Cardiac muscle cell (in vitro differentiated cells and primary cell): ENCODE measurements around the gene SLC7A9. TPM values are rescaled to one million over a fixed set of nuclear protein-coding genes. Genes with fewer than 3 reads are reported as not detected.
"Not testable (repeated sequence)": the region's sequence is repeated elsewhere in the genome, so short reads cannot be mapped to it uniquely, and the experiment has no call there.

Experiments
- DNase-seq, 2 donors: peaks; one replicate each; pipeline versions ENCODE4 v3.0.0 to v3.0.0-alpha.2; 2010 to 2017; ENCODE audit warnings: low read depth in 1 of 2, low spot score in 1 of 2
- H3K27ac ChIP-seq: fragments of 200-600 bp; sonication (generic); 2 replicates; pipeline ENCODE4 v1.5.1; 2016
- H3K27me3 ChIP-seq: fragments of 200-600 bp; sonication (generic); 2 replicates; pipeline ENCODE4 v1.6.0; 2016; ENCODE audit warnings: control low read depth
- H3K36me3 ChIP-seq: fragments of 200-600 bp; sonication (generic); 2 replicates; pipeline ENCODE4 v1.5.1; 2016; ENCODE audit warnings: control low read depth
- H3K4me1 ChIP-seq: fragments of 200-600 bp; sonication (generic); 2 replicates; pipeline ENCODE4 v1.8.1; 2017; ENCODE audit warnings: low read depth, mild to moderate bottlenecking, mixed run types
- H3K4me3 ChIP-seq: fragments of 200-600 bp; sonication (generic); 2 replicates; pipeline ENCODE4 v1.5.1; 2016; ENCODE audit warnings: mild to moderate bottlenecking
- H3K9me3 ChIP-seq: fragments of 200-600 bp; sonication (generic); 2 replicates; pipeline ENCODE4 v1.5.1; 2017; ENCODE audit warnings: low read depth, mild to moderate bottlenecking, control low read depth
- CTCF ChIP-seq: IDR thresholded peaks from 2 replicates; pipeline ENCODE4 v1.5.1; 2012; ENCODE audit warnings: low read depth, mild to moderate bottlenecking, low read length
- polyA plus RNA-seq: library from polyadenylated mRNA; unstranded; fragments of >200 nt; fragmentation: Nextera tagmentation; extraction: Ambion mirVana; gene quantifications from 2 replicates; pipeline ENCODE4 v1.2.1, GENCODE V29; 2016
- total RNA-seq: library from RNA; depleted of rRNA; stranded (reverse); fragments of >200 nt; gene quantifications from 2 replicates; pipeline ENCODE4 v1.2.3, GENCODE V29; 2016

Gene SLC7A9
- total and polyA plus RNA-seq, 2 experiments from 2014 or later, result 0.67 to 0.71 TPM

- TF ChIP-seq CTCF, result no peak
Observed at GRCh38 chr19:32873247-32873959, 3.8 kb upstream of the SLC7A9 start.

GRCh38 chr19:32872391-32872790, 2.8 kb upstream of the SLC7A9 start:
- TF ChIP-seq CTCF, result no peak
- DNase-seq, result no peak
- no peaks in the 10 kb centered on the region for H3K36me3 ChIP-seq

More at GRCh38 chr19:32873247-32873959, 3.8 kb upstream of the SLC7A9 start:
- H3K4me1 ChIP-seq, result no peaks in the 10 kb centered on the region
- no peaks in the 10 kb centered on the region for H3K36me3 ChIP-seq
- no peaks in the 10 kb centered on the region for H3K27me3 ChIP-seq
- H3K27ac ChIP-seq, result no peak overlapping the region
- no peak for DNase-seq
- no peaks in the 10 kb centered on the region for H3K9me3 ChIP-seq
- no peak overlapping the region for H3K4me3 ChIP-seq

GRCh38 chr19:32870981-32871451, 1.4 kb upstream of the SLC7A9 start:
- no peak overlapping the region for H3K27ac ChIP-seq
- DNase-seq, result no peak
- H3K27me3 ChIP-seq, result no peaks in the 10 kb centered on the region
- no peak for TF ChIP-seq CTCF
- H3K9me3 ChIP-seq, result no peaks in the 10 kb centered on the region
- H3K36me3 ChIP-seq, result no peaks in the 10 kb centered on the region
- no peaks in the 10 kb centered on the region for H3K4me1 ChIP-seq
- no peak overlapping the region for H3K4me3 ChIP-seq

More at GRCh38 chr19:32872391-32872790, 2.8 kb upstream of the SLC7A9 start:
- no peaks in the 10 kb centered on the region for H3K4me1 ChIP-seq
- H3K4me3 ChIP-seq, result no peak overlapping the region
- H3K9me3 ChIP-seq, result no peaks in the 10 kb centered on the region
- no peaks in the 10 kb centered on the region for H3K27me3 ChIP-seq
- no peak overlapping the region for H3K27ac ChIP-seq

GRCh38 chr19:32869966-32870573, 503 bp upstream of the SLC7A9 start:
- no peak overlapping the region for H3K4me3 ChIP-seq
- H3K9me3 ChIP-seq, result no peaks in the 10 kb centered on the region

GRCh38 chr19:32868206-32868950, 1.2 kb downstream of the SLC7A9 start:
- Histone ChIP-seq H3K4me1 (no peaks in the 10 kb centered on the region), H3K4me3 (no peak overlapping the region), H3K9me3 (no peaks in the 10 kb centered on the region), H3K27ac (no peak overlapping the region), H3K27me3 (no peaks in the 10 kb centered on the region), H3K36me3 (no peaks in the 10 kb centered on the region)
- DNase-seq, result no peak
- TF ChIP-seq CTCF, result no peak

More at GRCh38 chr19:32869966-32870573, 503 bp upstream of the SLC7A9 start:
- H3K27ac ChIP-seq, result no peak overlapping the region
- no peak for TF ChIP-seq CTCF
- H3K4me1 ChIP-seq, result no peaks in the 10 kb centered on the region
- H3K36me3 ChIP-seq, result no peaks in the 10 kb centered on the region
- no peak for DNase-seq
- H3K27me3 ChIP-seq, result no peaks in the 10 kb centered on the region

GRCh38 chr19:32867436-32867835, 2.1 kb downstream of the SLC7A9 start:
- H3K27me3 ChIP-seq, H3K4me3 ChIP-seq, H3K27ac ChIP-seq, DNase-seq, H3K9me3 ChIP-seq, H3K36me3 ChIP-seq, H3K4me1 ChIP-seq: not testable (repeated sequence)
